SHP77 treated with DMSO at 0.1 percent for 48 hours (cell line): ENCODE results near the gene MPRIP.
"Not testable (repeated sequence)": the region's sequence is repeated elsewhere in the genome, so short reads cannot be mapped to it uniquely, and the experiment has no call there.

Source experiments
- DNase-seq: peaks from one replicate; lab custom pipeline; 2025; lab: John Stamatoyannopoulos, UW

Gene MPRIP

DNA sequence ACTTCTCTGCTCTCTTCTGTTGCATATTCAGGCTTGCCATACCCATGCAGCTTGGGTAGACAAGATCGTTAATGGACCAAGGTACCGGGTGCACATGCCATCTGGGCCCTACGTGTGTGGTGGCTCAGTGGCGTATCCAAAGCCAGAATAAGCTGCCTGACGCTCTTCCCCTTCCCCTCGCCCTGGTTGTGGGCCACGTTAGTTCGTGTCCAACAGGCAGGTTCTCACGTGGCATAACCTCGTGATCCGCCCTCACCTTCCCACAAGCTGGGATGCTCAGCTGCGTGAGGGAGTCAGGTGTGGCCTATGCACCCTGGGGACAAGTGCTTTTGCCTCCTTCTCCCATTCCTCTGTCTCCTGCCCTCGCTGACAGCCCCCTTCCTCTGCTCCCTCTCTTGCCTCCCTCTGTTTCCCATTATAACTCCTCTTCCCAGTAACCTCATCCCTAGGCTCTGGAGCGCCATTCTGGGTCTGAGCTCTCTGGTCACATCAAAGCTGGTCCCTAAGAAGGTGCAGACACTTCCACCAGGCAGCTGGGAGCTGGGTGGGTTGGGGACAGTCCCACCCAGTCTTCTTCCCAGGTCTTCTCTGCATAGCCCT lies 86.3 kb downstream of the MPRIP start:
- no peak for DNase-seq

DNA sequence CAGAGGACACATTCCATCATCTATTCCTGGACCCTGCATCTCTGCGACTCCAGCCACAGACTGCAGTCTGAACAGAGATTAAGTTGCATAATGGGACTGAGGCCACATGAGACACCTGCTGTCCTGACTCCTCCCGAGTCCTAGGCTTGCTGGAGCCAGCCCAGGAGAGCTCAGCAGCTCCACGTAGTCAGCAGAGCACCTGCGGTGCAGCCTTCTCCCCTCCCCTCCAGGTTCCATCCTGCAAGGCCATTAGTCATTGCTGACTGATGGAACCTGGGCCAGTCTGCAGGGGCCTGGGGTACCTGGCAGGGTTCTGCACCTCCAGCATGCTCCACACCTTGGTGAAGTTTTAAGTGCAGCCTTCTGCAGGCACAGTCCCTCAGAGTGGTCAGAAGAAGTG lies 87.2 kb downstream of the MPRIP start:
- DNase-seq: no peak

DNA sequence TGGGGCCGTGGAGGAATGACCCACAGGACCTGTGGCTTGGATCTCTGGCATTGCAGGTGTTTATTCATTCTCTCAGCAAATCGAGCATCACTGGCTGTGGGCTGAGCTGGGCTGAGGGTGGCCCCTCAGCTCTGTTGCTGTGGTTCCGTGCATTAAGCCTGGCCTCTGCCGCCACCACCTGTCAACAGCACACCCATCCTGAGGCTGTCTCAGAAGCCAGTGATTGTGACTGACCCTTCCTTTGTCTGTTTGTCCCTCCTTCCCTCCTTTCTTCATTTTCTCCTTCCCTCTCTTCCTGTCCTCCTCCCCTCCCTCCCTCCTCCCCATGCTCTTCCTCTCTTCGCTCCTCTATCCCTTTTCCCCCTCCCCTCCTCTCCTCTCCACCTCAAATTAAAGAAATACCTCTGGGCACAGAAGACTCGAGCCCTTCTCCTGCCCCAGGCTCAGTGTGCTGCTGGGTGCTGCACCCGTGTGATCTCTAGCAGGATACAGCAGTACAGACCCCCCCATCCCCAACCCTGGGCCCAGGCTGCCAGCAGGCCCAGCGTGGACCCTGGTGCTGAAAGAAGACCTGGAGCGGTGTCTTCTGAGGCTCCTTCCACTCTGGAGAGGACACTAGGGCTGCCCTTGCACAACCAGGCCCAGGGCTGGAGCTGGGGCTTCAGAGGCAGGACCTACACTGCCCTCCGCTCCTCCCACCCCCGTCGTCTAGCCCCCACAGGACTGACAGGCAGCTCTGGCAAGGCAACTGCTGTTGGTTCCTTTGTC lies 88.0 kb downstream of the MPRIP start:
- no peak for DNase-seq

DNA sequence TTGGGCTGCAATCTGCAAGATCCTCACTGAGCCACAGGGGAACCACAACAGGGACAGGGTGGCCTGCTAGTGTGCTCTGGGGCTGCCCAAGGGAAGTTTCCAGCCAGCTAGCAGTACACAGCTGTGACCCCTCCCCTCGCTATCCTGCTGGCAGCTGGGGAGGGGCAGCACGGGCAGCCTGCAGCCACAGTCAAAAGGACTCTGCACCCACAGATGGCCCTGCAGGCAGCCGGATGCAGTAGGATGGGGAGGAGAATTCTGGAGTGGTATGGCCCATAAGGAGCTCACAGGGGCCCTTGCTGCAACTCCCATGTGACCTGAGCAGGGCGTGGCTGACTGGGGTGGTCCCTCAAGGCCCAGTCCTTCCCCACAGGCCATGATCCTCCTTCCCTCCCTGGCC lies 89.6 kb downstream of the MPRIP start:
- no peak for DNase-seq

- DNase-seq: no peak
Measured at GRCh38 chr17:17132746-17133145, 90.5 kb downstream of the MPRIP start.

GRCh38 chr17:17134051-17134956 lies 92.0 kb downstream of the MPRIP start:
- no peak for DNase-seq

DNA sequence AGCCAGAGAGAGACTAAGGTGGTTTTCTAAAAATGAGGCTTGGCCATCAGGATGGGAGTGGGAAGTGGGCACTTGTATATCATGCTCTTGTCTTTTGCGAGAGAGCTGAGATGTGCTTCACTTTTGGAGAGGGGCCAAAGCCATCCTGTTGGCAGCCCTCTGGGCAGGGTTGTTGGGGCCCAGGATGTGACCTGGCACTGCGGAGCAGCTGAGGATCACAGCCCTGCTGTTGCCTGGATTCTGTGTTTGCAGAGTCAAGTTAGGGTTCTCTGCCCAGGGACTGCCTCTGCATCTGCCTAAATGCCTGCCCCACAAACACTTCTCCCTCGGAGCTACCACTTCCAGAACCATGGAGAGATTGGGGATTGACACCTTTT lies 92.7 kb downstream of the MPRIP start:
- no peak for DNase-seq

DNA sequence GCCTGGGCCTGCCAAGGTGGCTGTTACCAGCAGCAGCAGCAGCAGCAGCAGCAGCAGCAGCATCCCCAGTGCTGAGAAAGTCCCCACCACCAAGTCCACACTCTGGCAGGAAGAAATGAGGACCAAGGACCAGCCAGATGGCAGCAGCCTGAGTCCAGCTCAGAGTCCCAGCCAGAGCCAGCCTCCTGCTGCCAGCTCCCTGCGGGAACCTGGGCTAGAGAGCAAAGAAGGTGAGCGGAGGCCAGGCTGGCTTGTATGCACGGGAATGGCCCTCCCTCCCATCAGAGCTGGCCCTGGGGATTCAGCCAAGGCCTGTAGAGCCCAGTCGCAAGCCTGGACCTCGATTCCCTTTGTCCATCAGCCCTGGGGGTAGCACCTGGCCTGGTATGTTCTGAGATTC lies 94.0 kb downstream of the MPRIP start:
- not testable (repeated sequence) for DNase-seq

DNA sequence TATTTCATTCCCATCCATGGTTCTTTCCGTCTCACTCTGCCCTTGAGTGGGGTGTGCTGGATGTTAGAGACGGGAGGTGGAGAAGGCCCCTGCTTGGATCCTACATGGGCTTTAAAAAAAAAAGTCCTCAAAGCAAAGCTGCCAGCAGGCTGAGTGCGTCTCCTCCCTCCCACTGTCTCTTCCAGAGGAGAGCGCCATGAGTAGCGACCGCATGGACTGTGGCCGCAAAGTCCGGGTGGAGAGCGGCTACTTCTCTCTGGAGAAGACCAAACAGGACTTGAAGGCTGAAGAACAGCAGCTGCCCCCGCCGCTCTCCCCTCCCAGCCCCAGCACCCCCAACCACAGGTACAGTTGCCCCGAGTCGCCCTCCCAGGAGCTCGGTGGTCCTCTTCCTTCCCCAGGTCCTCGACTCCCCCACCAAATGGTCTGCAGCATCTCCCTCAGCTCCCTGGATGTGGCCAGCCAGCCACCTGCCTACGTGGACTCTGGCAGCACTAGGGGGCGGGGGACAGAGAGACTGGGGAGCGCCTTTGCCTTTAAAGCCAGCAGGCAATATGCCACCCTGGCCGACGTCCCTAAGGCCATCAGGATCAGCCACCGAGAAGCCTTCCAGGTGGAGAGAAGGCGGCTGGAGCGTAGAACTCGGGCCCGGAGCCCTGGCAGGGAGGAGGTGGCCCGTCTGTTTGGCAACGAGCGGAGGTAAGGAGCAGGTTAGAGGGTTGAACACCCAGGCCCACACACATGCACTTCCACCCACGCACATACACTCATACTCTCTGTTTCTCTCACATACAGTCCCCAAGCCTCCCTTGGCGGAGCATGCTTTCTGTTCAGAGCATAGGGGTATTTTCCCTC lies 95.7 kb downstream of the MPRIP start:
- DNase-seq: no peak

DNA sequence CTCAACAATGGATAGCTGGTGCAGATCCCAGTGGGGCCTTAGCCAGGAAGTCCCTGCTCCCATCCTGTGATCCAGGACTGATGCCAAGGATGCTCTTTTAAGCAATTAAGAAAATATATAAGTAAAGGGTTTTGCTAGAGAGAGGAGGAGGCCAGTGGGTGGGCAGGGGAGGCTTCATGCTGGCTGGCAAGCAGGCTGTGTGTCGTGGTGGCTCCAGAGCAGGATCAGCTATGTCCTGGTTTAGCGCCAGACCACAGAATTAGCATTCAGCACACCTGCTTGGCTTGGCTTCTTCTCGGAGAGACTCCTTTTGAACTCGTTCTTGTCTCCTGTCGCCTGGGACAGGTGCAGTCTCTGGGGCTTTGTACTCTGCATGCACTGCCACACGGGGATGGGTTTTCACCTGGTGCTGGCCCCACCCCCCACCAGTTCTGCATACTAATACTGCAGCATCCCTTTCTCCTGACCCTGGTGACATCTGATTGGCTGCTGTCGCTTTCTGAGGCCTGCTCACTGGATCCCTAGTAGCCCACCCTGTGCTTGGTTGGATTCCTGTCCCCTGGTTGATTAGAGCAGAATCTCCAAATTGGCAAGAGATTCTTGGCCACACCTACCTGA lies 97.8 kb downstream of the MPRIP start:
- no peak for DNase-seq

DNA sequence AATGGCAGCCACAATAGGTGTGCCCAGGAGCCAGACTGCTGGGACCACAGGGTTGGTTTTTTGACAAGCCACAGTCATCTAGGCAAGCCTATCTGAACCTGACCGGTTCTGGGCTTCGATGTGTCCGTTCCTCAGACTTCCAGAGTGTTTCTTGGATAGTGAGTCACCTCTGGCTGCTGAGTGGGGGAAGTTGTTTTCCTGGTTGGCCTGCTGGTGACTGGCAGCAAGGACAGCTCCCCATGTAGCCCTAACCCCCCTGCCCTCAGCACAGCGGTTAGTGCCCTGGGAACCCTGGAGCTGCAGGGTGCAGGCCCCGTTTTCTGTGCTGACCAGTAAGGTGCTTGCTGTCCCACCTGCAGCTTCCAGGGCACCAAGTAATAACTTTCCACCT lies 98.3 kb downstream of the MPRIP start:
- DNase-seq: no peak

GRCh38 chr17:17141279-17141678 lies 99.0 kb downstream of the MPRIP start:
- DNase-seq: no peak

DNA sequence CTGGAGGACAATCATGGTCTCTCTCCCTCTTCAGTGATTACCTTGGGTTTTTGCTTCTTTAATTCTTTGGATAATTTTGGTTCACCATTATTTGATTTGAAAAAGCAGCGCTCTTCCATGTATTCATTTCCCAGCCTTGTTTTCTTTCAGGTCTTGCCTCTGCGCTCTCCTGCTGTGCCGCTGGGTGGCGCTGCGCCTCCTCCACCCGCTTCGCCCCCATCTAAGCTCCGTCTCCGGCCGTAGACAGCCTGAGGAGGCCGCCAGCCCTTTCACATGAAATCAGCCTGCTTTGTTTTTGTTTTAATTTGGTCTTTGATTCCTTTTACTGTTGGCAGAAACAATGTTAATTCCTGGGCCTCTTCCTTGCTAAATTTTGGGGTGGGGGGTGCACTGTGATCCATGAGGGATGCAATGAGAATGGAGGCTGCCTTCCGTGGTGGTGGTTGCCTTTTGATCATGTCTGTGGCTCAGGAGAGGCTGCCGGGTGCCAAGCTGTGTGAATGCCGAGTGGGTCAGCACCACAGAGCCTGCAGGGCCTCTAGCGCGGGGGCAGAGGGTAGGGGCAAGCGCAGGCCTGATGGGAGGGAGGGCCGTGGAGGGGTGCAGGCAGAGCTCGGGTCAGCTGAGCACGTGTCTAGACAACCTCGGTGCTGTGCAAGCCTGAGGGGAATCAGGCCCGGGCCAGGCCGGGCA lies 99.7 kb downstream of the MPRIP start:
- DNase-seq: no peak

GRCh38 chr17:17142556-17142955 lies 100.3 kb downstream of the MPRIP start:
- DNase-seq: no peak

DNA sequence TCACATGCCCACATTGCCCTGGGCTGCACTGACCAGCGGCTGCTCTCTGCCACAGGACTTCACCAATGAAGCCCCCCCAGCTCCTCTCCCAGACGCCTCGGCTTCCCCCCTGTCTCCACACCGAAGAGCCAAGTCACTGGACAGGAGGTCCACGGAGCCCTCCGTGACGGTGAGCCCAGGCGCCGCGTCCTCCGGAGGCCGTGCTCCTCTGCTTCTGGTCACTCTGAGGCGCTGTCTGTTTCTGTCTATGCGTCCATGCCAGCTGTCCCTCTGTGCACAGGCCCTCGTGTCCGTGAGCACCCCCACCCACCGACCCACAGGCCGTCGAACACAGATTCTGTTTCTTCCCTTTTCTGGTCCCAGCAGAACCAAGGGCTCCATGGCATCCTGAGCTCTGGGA lies 101.2 kb downstream of the MPRIP start:
- no peak for DNase-seq

- DNase-seq: no peak
Measured at GRCh38 chr17:17144061-17144460, 101.8 kb downstream of the MPRIP start.

DNA sequence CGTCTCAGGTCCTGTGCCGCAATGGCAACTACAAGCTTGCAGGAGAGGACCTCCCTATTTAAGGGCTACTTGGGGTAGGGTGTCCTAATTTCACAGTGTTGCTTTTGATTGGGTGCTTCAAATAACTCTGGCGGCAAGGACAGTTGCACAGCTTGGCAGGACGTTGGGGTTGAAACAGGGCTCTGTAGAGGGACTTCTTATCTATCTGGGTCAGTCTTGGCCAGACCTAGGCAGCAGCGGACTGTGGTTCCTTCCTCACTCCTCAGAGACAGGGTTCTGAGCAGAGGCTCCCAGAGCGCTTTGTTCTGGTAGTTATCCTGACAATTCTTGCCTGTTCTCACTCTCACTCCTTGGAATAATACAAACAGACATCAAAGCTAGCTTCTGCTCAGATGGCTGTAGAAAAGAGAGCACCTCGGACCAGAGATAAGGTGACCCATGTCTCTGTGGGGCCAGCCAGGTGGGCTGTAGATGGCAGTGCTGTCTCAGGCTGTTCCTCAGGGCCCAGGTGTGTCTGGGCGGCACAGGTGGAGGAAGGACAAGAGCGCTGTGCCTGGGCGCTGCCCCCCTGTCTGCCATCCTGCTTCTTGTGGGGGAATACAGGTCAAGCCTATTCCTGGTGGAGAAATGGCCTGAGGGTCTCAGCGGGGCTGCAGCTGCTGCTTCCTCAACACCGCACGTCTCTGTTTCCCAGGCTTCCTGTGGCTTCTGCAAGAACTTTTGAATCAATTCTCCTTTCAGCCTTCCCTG lies 102.8 kb downstream of the MPRIP start:
- DNase-seq: no peak

DNA sequence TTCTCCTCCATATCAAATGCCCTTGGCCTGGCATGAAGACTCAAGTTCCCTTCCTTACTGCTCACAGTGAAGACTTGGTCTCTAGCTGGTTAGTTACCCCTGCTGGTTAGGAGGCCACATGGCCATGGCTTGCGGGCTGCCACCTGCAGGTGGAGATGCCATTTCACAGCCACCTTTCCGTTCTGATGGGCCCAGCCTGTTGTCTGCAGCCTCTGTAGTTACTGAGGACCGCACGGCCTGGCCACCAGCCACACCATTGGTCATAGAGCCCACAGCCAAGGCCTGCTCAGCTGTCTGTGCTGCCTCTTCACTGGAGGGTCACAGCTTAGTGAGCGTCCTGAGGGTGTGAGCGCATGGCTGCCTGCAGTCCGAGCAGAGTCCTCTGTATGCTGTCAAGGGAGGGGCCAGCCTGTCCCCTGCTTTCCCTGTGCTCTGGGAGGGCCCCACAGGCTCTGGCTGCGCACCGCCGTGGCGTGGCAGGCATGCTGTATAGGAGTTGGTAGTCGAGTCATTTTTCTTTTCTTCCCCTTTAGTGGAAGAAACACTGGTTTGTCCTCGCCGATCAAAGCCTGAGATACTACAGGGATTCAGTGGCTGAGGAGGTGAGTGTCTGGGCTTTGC lies 104.6 kb downstream of the MPRIP start:
- DNase-seq: peak; percentile 72

GRCh38 chr17:17147821-17148220 lies 105.6 kb downstream of the MPRIP start:
- DNase-seq: no peak
